HL-60 (cell line): Measurements from ENCODE around the gene RAF1.

Experiments
- DNase-seq, 2 experiments: peaks; one replicate each; pipeline ENCODE4 v3.0.0-alpha.2; 2010 to 2020; ENCODE audit warnings: low read depth in 1 of 2, low spot score in 1 of 2
- H3K27ac ChIP-seq: fragments of 250-450 bp; sonication (Bioruptor Pico); replicated peaks from 2 replicates; pipeline ENCODE4 v1.5.1; 2020; ENCODE audit warnings: mild to moderate bottlenecking, moderate library complexity
- H3K27me3 ChIP-seq: fragments of 250-450 bp; sonication (Bioruptor Pico); 2 replicates; pipeline ENCODE4 v1.5.1; 2021; ENCODE audit warnings: mild to moderate bottlenecking, moderate library complexity; ENCODE audit not compliant: insufficient read depth, poor library complexity, severe bottlenecking
- H3K4me3 ChIP-seq: replicated peaks from 2 replicates; pipeline ENCODE4 v1.5.1; 2011; ENCODE audit warnings: mild to moderate bottlenecking, control low read depth, low read length; ENCODE audit not compliant: insufficient read depth
- GABPA ChIP-seq: IDR thresholded peaks from 2 replicates; pipeline ENCODE4 v1.6.1; 2012; ENCODE audit warnings: low read depth
- POLR2AphosphoS5 ChIP-seq: IDR thresholded peaks from 2 replicates; pipeline ENCODE4 v1.6.1; 2012; ENCODE audit warnings: low read depth
- REST ChIP-seq: IDR thresholded peaks from 2 replicates; pipeline ENCODE4 v1.6.1; 2012; ENCODE audit warnings: low read depth; ENCODE audit not compliant: insufficient replicate concordance
- SPI1 ChIP-seq: IDR thresholded peaks from 2 replicates; pipeline ENCODE4 v1.6.1; 2012; ENCODE audit warnings: low read depth, mild to moderate bottlenecking, borderline replicate concordance
- TF ChIP-seq, protein P1 (sequence below): IDR thresholded peaks from one replicate; pipeline ENCODE4 v1.5.1; 2011; ENCODE audit warnings: low read length, control low read depth, inconsistent platforms; ENCODE audit not compliant: insufficient read depth

The RAF1 gene

DNA sequence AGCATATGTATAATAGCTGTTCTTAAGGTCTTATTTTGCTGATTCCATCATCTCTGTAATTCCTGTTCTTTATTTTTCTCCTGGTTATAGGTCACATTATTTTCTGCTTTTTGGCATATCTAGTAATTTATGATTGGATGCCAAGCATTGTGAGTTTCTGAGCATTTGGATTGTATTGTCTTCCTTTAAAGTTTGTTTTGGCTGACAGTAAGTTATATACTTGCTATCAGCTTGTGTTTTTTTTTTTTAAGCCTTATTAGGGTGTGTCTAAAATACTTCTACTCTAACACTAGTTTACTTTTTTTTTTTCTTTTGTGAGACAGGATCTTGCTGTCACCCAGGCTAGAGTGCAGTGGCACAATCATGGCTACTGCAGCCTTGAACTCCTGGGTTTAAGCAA, 96.9 kb downstream of the RAF1 start:
- Histone ChIP-seq H3K4me3 (no peak overlapping the region), H3K27me3 (no peaks in the 10 kb centered on the region), H3K27ac (no peak overlapping the region)
- TF ChIP-seq SPI1 (no peak), REST (no peak), GABPA (no peak), POLR2AphosphoS5 (no peak)
- TF ChIP-seq, protein P1, sequence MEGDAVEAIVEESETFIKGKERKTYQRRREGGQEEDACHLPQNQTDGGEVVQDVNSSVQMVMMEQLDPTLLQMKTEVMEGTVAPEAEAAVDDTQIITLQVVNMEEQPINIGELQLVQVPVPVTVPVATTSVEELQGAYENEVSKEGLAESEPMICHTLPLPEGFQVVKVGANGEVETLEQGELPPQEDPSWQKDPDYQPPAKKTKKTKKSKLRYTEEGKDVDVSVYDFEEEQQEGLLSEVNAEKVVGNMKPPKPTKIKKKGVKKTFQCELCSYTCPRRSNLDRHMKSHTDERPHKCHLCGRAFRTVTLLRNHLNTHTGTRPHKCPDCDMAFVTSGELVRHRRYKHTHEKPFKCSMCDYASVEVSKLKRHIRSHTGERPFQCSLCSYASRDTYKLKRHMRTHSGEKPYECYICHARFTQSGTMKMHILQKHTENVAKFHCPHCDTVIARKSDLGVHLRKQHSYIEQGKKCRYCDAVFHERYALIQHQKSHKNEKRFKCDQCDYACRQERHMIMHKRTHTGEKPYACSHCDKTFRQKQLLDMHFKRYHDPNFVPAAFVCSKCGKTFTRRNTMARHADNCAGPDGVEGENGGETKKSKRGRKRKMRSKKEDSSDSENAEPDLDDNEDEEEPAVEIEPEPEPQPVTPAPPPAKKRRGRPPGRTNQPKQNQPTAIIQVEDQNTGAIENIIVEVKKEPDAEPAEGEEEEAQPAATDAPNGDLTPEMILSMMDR, result no peak
- no peak for DNase-seq

GRCh38 chr3:12562451-12562850, 101.5 kb downstream of the RAF1 start:
- TF ChIP-seq POLR2AphosphoS5 (no peak), SPI1 (no peak), GABPA (no peak), REST (no peak)
- TF ChIP-seq, protein P1, result no peak
- DNase-seq, result no peak
- H3K27me3 ChIP-seq, result no peaks in the 10 kb centered on the region
- no peak overlapping the region for H3K27ac ChIP-seq
- H3K4me3 ChIP-seq, result no peak overlapping the region

- Histone ChIP-seq H3K4me3 (no peak overlapping the region), H3K27ac (no peak overlapping the region), H3K27me3 (no peaks in the 10 kb centered on the region)
- TF ChIP-seq REST (no peak), GABPA (no peak), POLR2AphosphoS5 (no peak), SPI1 (no peak)
- TF ChIP-seq, protein P1, result no peak
- no peak for DNase-seq
Observed at GRCh38 chr3:12561397-12561796, 102.5 kb downstream of the RAF1 start.
